A673 (cell line): ENCODE measurements around the gene OSBPL3.

Experiments
- EZH2 ChIP-seq: fragments of 200-600 bp; sonication (generic); IDR thresholded peaks from 2 replicates; pipeline ENCODE4 v1.6.1; 2017; ENCODE audit warnings: borderline replicate concordance, low read depth, mild to moderate bottlenecking, mixed read lengths, antibody characterized with exemption, low read length; ENCODE audit not compliant: poor library complexity, severe bottlenecking
- TF ChIP-seq, protein P1 (sequence below): fragments of 300-800, 200-600 bp; sonication (generic); conservative IDR thresholded peaks from 2 replicates; pipeline ENCODE4 v1.5.1; 2017; ENCODE audit warnings: low read depth, mild to moderate bottlenecking, antibody characterized with exemption, low read length, moderate library complexity, mixed read lengths

DNA sequence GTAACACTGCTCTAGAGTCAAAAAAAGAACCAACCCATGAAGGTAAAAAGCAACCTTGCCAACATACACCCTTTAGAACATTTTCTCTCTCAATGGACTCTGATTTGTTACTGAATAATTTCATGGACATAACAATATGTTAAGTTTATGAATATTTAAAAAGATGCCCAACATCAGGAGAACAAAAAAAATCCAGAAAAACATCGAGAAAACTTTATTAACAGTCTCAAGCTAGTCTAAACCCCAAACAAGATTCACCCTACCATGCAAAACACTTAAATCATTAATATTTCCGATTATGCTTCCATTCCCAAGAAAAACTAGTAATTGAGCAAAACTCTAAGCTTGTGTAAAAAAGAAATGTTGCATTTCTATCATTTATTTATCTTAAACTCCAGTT, 46.7 kb downstream of the OSBPL3 start:
- TF ChIP-seq, protein P1, sequence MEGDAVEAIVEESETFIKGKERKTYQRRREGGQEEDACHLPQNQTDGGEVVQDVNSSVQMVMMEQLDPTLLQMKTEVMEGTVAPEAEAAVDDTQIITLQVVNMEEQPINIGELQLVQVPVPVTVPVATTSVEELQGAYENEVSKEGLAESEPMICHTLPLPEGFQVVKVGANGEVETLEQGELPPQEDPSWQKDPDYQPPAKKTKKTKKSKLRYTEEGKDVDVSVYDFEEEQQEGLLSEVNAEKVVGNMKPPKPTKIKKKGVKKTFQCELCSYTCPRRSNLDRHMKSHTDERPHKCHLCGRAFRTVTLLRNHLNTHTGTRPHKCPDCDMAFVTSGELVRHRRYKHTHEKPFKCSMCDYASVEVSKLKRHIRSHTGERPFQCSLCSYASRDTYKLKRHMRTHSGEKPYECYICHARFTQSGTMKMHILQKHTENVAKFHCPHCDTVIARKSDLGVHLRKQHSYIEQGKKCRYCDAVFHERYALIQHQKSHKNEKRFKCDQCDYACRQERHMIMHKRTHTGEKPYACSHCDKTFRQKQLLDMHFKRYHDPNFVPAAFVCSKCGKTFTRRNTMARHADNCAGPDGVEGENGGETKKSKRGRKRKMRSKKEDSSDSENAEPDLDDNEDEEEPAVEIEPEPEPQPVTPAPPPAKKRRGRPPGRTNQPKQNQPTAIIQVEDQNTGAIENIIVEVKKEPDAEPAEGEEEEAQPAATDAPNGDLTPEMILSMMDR: no peak
- no peak for TF ChIP-seq EZH2
